Ecto neural progenitor cell (in vitro differentiated cells): ENCODE data around the gene SMAD3.
"Not testable (repeated sequence)": the region's sequence is repeated elsewhere in the genome, so short reads cannot be mapped to it uniquely, and the experiment has no call there.

Experiments
- DNase-seq: peaks from one replicate; pipeline ENCODE4 v3.0.0-alpha.2; 2018; ENCODE audit warnings: low spot score

SMAD3 gene

DNA sequence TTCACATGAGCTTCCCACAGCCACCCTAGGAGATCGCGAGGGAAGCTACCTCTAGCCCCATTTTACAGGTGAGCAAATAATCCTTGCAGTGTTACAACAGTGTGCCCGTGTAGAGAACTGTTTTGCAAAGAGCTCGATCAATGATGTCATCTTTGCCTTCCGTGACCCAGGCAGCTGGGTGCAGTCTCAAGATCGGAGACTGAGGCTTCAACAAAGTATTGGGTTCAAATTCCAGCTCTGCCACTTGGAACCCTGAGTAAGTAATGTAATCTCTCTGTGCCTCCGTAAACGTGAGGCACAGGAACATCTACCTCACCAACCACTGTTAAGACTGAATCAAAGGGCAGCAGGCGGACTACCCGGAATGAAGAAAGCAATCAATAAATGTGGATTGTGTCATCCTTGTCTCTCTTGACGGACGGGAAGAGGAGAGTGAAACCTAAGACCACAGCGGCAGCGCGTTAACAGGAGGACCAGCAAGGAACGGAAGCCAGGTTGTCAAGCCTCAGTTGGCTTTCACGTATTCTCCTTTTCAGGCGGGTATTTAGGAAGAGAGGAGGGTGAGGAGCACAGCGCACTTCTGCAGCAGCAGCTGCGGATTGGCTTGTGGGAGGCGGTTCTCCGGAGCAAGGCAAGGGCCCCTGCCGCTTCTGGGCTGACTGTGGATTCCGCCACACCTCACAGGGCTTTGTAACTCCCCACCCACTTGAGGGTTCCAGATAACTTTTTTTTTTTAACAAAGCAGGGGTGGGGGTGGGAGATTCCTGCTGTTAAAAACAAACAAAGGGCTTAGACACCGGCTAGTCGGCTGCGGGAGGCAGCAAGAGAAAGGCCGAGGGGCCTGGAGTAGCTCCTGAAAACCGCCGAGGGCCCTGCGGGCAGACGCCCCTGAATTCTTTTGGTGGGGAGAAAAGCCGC lies 1.5 kb upstream of the SMAD3 start:
- peak; percentile 74 for DNase-seq

DNA sequence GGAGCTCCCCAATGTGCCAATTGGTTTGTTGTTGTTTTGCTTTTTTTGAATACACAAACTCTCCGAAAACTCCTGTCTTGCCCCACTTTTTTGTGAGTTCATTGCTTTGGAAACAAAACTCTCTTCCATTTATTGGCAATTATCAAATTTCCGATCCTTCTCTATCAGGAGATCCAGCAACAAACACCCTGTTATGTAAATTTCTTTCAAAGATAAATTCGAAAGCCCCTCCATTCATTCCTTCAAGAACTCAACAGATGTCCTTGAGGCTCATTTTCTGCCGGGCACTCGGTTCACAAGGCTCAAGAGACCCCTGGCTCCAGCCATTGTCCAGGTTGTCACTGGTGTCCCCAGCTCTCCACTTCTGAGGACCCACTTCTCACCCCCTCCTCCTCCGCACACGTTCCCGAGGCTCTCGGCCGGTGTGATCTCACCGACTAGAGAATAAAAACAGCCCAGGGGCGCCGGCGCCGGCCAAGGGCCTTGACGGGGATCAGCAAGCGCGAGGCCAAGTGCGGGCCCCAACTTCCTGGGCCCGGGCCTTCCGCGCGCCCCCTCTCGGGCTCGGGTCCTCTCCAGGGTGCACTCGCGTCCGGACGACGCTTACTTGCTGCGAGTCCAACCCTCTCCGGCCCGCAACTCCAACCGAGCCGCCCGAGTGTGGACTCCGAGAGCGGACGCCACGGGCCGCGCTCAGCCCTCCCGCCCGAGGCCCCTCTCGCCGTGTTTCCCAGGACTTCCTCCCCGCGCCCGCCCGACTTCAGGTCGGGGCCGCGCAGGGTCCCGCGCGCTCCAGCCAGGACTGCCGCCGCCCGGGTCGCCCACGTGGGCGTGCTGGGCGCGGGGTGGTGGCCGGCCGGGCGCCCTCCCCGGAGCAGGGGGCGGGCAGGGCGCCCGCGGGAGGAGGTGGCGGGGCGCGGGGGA lies 533 bp upstream of the SMAD3 start:
- DNase-seq = peak; percentile 83

DNA sequence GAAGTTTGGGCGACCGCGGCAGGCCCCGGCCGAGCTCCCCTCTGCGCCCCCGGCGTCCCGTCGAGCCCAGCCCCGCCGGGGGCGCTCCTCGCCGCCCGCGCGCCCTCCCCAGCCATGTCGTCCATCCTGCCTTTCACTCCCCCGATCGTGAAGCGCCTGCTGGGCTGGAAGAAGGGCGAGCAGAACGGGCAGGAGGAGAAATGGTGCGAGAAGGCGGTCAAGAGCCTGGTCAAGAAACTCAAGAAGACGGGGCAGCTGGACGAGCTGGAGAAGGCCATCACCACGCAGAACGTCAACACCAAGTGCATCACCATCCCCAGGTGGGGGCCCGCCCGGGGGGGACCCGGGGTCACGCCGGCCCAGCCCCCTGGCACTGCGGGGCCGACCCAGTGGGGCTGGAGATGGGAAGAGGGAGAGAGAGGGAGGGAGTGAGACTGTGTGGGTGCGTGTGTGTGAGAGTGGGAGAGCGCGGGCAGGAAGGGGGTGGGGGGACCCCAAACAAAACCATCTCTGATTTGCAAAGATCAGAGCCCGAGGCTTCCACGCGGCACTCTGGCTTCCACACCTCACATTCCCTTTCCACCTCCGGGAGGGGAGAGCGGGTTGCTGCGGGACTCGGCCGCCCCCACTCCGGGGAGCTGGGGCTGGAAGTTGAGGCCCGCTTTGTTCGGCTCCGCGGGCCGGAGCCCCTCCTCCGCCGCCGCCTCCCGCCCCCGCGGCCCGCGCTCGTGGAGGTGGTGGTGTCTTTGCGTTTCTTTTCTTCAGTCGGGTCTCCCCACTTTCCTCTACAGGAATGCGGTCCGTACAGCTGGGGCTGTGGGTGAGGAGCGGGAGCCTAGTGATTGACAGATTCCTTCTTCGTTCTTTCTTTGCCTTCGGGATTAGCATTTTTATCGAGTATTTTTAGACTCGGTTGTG lies 898 bp downstream of the SMAD3 start:
- peak; percentile 59 for DNase-seq

DNA sequence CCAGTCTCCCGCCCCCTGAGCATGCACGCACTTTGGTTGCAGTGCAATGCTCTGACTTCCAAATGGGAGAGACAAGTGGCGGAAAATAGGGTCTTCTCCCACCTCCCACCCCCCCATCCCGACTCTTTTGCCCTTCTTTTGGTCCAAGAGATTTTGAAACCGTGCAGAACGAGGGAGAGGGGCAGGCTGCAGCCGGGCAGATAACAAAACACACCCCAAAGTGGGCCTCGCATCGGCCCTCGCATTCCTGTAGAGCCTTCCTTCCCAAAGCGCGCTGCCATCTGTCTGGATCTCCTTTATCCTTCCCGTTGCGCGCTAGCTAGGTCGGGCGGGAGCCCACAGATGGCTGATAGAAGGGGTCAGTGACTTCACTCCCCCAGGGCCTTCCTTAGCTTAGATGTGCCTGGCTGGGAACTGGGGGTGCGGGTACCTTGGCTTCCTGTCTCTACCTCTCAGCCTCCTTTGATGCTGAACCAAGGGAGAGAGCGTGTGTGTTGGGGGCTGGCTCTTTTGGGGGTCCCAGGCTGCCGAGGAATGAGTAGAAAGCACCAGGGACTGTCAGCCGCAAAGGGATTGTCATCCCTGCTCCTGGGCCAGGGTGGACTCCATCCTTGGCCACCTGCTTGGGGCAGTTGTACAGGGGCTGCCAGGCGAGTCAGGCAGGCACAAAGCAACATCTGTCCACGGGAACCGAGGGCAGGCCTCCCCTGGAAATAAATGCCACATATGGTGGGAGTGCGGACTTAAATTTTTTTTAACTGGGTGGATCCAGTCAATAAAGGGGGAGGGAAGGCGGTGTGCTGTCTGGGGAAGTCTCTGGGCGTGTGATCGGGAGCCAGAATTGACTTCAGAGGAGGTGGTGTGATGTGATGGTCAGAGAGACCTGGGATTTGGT lies 1.8 kb downstream of the SMAD3 start:
- DNase-seq = peak; percentile 70

DNA sequence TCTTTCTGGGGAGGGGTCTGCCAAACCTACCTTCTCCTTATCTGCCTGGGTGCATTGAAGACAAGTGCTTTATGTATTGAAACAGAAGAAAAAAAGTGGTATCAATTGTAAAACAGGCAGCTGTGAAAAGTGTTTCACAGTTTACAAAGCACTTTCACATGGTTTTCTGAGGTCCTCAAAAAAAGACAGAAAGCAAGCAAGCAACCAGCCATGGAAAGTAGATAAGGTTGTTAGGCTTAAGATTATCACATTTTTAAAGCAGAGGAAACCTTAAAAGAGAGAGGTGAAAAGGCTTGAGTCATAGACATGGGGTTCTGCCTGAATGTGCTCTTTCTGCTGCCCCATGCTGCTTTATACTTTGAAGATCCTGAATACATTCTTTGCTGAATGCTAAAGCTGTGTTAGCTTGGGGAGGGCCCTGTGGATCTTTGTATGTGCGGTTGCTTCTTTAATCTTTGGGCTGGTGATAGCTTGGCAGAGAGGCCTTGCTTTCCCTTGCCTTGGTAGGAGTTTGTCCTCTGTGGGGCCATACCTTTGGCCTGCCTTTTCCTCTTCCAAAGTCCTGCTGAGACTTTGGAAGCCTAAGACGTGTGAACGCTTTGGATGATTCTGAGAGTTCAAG lies 2.6 kb downstream of the SMAD3 start:
- no peak for DNase-seq

DNA sequence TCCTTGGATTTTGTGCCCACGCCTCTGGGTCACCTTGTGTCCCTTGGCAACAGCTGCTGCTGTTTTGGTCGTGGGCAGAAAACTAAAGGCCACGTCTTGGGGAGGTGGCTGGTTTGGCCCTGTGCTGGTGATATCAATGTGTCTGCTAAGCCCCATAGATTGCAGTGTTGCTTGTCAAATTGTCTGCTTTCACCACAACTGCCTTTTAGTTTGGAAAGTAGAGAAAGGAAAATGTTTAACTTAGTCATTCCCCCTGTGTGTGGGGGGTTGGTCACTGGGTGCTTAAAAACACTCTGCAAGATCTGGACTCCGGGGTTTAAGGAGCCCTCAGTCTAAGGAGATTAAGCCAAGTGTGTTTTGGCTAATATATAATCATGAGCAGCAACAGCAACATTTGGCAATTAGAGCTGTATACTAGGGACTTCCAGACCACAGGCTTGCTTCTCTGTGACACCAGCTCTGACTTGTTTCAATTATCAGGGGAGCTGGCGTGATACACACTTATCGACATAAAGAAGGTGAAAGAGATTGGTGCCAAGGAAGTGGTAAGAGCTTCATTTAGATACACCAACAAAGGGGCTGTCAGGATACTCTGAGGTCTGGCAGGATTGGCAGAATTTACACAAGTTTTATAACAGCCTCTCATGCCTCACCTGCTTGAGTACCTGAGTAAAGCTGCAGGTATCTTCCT lies 3.5 kb downstream of the SMAD3 start:
- no peak for DNase-seq

DNA sequence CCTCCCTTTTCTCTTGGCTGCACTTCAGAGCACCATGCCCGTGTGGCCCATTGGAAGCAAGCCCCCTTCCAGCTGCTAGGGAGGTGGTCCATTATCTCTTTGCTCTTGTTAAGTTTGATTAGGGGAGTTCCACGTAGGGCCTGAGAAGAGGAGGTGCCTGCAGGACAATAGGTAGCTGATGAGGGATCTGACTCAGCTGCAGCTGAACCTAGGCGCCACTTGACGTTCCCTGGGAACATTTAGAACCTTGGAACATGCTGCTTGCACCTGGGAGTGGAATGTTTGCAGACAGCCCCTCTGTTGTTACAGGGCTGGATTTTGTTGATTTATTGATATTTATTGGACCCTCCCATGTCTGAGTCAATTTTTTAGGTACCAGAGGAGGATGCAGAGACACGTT lies 4.7 kb downstream of the SMAD3 start:
- no peak for DNase-seq

DNA sequence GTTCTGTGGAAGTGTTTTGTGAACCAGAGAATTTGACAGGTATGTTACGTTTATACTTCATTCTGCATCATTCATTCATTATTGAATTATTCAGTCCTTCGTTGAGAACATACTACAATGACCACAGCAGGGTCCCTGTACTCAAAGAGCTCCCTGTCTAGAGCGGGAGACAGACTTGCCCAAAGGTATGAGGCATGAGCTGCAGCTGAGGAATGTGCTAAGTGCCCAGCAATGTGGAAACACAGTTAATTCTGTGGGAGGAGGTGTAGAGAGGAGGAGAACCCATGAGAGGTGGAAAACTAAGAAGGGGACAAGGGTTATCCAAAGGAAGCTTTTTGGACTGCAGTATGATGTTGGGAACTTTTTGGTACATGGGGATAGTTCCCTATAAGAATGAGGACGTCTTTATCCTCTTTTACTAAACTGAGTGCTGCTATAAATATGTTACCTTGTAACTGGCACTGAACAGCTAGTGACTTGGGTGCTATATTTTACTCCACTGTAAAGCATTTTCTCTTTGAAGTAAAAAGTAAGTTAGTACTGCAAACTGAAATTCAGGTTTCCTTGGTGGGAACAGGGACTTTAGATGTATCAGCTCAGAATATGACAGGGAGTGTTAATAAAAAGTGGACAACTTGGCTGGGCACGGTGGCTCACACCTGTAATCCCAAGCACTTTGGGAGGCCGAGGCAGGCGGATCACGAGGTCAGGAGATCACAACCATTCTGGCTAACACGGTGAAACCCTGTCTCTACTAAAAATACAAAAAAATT lies 5.7 kb downstream of the SMAD3 start:
- no peak for DNase-seq

DNA sequence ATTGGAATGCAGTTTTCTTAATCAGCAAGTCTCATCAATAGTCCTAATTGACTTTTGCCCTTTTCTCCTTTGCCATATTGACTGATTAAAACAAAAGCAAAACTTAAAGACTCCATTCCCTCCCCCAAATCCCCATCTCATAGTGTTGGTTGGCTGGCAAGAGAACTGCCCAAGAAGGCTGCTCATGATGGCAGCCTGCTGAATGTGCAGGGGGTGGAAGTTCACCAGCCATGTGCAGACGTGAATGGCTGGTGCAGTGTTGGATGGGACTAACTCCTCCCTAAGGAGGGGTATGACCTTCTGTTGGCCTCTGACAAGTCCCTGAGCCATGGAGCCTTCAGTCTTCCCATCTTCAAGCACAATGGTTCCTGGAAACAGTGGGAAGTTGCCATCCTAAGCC lies 7.0 kb downstream of the SMAD3 start:
- no peak for DNase-seq

DNA sequence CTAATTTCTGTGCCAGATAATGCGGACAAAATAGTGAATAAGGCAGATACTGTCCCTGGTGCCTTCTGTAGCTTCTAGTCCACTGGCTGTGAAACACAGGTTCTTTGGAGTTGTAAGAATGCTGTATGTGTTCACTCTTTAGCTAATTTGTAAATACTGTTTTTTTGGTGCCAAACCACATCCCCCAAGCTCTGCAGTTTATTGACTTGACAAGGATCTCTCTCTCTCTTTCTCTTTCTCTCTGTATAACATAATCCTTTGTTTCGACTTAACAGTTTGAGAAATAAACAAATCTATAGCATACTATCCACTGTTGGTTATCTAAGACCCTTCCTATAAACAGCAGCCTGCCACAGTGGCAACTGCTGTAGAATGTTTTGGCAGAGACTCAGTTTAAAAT lies 7.6 kb downstream of the SMAD3 start:
- no peak for DNase-seq

DNA sequence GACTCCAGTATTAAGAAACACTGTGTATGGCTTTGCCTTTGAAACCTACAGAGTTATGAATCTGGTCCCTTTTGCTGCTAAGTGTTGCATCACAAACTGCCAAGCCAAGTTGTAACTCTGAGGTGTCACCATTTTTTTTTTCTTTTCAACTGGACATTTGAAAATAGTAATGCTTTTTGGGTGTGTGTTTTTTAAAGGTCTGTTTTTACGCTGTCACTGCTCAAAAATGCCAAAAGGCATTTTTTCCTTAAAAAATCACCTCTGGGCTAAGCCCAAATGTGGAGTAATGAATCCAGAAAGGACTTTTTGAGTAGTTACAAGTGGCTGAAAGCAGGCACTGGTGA lies 9.5 kb downstream of the SMAD3 start:
- no peak for DNase-seq

DNA sequence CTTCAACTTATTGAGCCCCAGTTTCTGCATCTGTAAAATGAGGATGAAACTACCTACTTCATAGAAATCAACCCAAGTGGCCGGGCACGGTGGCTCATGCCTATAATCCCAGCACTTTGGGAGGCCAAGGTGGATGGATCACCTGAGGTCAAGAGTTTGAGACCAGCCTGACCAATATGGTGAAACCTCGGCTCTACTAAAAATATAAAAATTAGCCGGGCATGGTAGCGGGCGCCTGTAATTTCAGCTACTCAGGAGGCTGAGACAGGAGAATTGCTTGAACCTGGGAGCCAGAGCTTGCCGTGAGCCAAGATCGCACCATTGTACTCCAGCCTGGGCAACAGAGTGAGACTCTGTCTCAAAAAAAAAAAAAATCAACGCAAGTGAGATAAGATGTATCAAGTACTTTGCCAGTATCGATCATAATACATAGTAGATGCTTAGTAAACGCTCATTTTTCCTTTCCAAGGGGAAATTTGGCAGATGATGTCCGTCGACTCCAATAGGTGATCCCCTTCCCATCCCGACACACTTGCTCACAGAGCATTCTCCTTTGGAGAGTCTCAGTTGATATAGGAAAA lies 10.2 kb downstream of the SMAD3 start:
- not testable (repeated sequence) for DNase-seq

DNA sequence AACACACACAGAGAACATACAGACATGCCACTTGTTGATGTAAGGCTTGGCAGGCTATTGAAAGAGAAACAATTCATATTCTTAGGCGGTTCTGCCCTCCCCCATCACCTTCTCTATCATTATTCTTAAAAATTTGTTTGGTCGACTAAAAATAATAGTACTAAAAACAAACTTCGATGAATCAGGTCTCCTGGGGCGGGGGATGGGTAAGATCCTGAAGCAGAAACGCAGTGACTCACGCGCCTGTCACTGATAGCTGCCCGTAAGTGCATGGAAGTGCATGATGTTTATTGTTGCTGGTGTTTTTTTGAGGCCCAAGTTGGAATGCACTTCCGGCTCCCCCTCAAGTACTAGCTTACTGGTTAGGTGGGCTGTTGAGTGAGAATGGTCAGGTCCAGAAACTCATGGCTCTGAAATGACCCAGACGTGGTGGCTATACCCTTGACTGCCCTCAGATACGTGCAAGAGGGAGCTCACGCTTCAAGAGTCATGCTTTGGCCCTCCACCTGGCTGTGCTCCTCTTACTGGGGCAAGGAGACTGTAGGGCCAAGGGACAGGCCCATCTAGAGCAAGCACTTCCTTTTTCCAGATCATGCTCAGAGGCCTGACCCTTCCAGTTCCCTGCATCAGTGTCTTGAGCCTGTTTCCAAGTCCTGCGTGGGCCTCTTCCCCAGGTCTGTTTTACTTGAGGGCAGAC lies 10.9 kb downstream of the SMAD3 start:
- DNase-seq = no peak

DNA sequence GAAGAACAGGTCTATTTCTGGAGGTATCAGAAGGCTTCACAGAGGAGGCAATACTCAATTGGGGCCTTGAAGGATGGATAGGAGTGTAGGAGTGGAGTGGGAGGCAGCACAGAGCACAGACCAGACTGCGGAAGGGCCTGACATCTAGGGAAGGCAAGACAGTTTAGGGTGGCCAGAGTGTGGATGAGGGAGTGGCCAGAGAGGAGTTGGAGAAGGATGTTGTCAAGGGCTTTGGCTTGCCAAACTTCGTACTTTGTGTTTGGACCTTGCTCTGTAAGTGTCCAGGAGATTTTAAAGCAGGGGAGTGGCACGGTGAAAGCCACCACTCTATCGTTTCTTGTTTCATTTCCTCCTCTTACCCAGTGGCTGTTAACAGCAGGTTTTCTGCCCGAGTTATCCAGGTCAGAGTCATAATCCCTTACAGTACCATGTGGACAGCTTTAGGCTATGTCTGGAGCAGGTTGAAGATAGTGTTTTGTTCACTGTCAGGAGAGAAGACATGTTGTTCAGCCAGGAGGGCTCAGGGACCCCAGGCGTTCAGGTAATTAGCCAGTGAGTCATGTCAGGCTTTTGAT lies 12.3 kb downstream of the SMAD3 start:
- no peak for DNase-seq

DNA sequence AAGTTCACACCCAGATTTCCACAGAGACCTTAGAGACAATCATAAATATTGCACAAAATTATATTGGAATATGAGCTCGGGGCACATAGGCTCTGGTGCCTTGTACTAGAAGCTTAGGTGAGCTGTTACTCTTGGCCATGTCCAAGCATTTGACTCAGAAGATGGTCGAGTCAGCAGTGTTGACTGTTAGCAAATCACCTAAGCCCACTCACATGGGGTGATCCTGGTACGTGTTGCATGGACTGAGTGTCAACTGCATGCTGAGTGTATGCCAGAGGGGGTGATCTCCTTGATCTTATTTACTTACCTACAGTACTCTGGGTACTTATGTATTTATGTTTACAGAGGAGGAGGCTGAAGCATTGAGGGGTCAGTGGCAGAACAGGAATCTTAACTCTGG lies 14.0 kb downstream of the SMAD3 start:
- DNase-seq = no peak

DNA sequence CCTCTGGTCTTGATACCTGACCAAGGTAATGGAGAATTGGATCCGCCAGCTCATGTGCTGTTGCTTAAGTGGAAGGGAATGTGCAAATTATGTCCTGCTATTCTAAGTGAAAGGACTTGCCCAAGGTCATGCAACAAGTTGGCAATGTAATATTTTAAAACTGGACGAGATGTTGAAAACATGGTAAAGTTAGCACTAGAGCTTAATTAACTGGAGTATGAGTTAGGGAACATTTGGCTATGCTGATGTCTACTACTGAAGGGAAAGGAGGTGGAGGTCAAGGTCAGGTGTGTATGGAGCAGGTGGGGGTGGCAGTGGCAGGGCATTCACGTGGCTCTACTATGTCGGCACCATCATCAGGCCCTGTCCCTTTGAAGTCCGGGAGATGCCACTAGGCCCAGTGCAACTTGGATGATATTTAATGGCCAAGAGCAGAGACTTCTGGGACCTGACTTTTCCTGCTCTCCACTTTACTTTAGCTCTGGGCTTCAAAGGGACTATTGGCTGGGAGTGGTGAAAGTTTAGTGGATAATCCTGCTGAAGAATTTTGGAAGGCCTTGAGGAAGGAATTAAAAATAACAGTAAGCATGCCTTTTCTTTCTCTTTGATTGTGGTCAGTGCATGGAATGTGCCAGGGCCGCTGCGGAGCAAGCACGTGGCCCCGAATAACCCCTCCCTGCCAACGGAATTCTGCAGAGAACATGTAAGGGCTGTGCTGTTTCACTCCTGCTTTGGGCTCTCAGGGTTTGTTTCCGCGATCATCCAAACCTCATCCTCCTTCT lies 14.9 kb downstream of the SMAD3 start:
- no peak for DNase-seq

DNA sequence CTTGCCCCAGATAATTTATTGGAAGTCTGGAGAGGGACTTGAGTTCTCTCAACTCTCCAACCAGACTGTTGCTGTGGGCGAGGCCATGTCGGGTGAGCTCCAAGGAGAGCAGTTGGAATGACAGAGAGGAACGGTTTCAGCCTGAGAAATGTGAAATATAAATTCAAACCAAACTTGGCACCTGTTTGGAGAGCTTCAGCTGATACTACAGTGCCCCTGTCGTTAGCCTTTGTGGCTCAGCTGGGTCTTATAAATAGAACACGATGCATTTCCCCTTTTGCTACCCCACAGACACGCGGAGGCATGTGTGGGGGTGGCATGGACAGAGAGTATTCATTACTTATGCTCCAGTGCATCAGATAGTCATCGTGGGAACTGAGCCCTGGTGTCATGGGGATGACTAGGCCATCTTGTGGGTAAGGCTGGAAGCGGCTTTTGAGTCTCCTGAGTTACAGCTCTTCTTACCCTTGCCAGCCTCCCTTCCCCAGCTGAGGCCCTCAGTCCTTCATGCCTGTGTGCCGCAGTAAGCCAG lies 15.6 kb downstream of the SMAD3 start:
- no peak for DNase-seq
